Mesenchymal stem cell (in vitro differentiated cells and primary cell): ENCODE data around the gene SIDT1.

ENCODE experiments used
- DNase-seq: peaks from one replicate; pipeline ENCODE4 v3.0.0-alpha.2; 2013
- H2AFZ ChIP-seq: one replicate; pipeline ENCODE4 v1.6.1; 2013; ENCODE audit warnings: low read depth, mild to moderate bottlenecking, control low read depth, inconsistent platforms, low read length, moderate library complexity
- H2AK5ac ChIP-seq: 2 replicates; pipeline ENCODE4 v1.6.1; 2013; ENCODE audit warnings: low read length, moderate library complexity, mild to moderate bottlenecking, inconsistent platforms; ENCODE audit not compliant: severe bottlenecking
- H2BK120ac ChIP-seq: one replicate; pipeline ENCODE4 v1.6.1; 2013; ENCODE audit warnings: low read depth, mild to moderate bottlenecking, inconsistent platforms, low read length, moderate library complexity
- H2BK12ac ChIP-seq, 2 experiments: one replicate each; pipeline ENCODE4 v1.6.1; 2013; ENCODE audit warnings: inconsistent platforms in 2 of 2, low read length in 2 of 2, mild to moderate bottlenecking in 2 of 2, moderate library complexity in 2 of 2, control low read depth in 1 of 2
- H2BK15ac ChIP-seq: one replicate; pipeline ENCODE4 v1.6.1; 2013; ENCODE audit warnings: mild to moderate bottlenecking, low read depth, inconsistent platforms; ENCODE audit not compliant: poor library complexity, severe bottlenecking
- H2BK5ac ChIP-seq: 2 replicates; pipeline ENCODE4 v1.6.1; 2013; ENCODE audit warnings: low read depth, mild to moderate bottlenecking, low read length, control low read depth, inconsistent platforms; ENCODE audit not compliant: poor library complexity, severe bottlenecking
- H3K14ac ChIP-seq, 2 experiments: one replicate each; pipeline ENCODE4 v1.6.1; 2013; ENCODE audit warnings: inconsistent platforms in 2 of 2, low read length in 2 of 2, control low read depth in 1 of 2, mild to moderate bottlenecking in 1 of 2, moderate library complexity in 1 of 2
- H3K18ac ChIP-seq, 2 experiments: one replicate each; pipeline ENCODE4 v1.6.1; 2013; ENCODE audit warnings: inconsistent platforms in 2 of 2, low read length in 2 of 2, control low read depth in 1 of 2, low read depth in 1 of 2, mild to moderate bottlenecking in 1 of 2
- H3K23ac ChIP-seq, 2 experiments: one replicate each; pipeline ENCODE4 v1.6.1; 2013; ENCODE audit warnings: inconsistent platforms in 2 of 2, low read length in 2 of 2, mild to moderate bottlenecking in 2 of 2, moderate library complexity in 2 of 2, control low read depth in 1 of 2
- H3K27ac ChIP-seq: 2 replicates; pipeline ENCODE4 v1.5.1; 2013; ENCODE audit warnings: mild to moderate bottlenecking, moderate library complexity, low read length, control low read depth, inconsistent platforms; ENCODE audit not compliant: poor library complexity, severe bottlenecking
- H3K27me3 ChIP-seq, 2 experiments: 2 replicates each; pipeline versions ENCODE4 v1.6.1 to v1.7.0; 2013; ENCODE audit warnings: low read length in 2 of 2, mild to moderate bottlenecking in 2 of 2, moderate library complexity in 2 of 2, control low read depth in 1 of 2, inconsistent platforms in 1 of 2; ENCODE audit not compliant: control insufficient read depth in 1 of 2, insufficient read depth in 1 of 2
- H3K36me3 ChIP-seq, 2 experiments: 2 replicates each; pipeline versions ENCODE4 v1.6.1 to v1.7.0; 2013; ENCODE audit warnings: low read length in 2 of 2, control low read depth in 1 of 2, inconsistent platforms in 1 of 2, low read depth in 1 of 2, mild to moderate bottlenecking in 1 of 2; ENCODE audit not compliant: insufficient read depth in 2 of 2, control insufficient read depth in 1 of 2
- H3K4ac ChIP-seq, 2 experiments: one replicate each; pipeline ENCODE4 v1.6.1; 2013; ENCODE audit warnings: inconsistent platforms in 2 of 2, low read length in 2 of 2, mild to moderate bottlenecking in 2 of 2, moderate library complexity in 2 of 2, control low read depth in 1 of 2, low read depth in 1 of 2
- H3K4me1 ChIP-seq: 2 replicates; pipeline ENCODE4 v1.6.1; 2013; ENCODE audit warnings: low read depth, low read length, control low read depth; ENCODE audit not compliant: control insufficient read depth, insufficient read depth
- H3K4me2 ChIP-seq: 2 replicates; pipeline ENCODE4 v1.6.1; 2013; ENCODE audit warnings: low read length, mild to moderate bottlenecking, inconsistent platforms; ENCODE audit not compliant: poor library complexity, severe bottlenecking
- H3K4me3 ChIP-seq, 2 experiments: 2 replicates each; pipeline versions ENCODE4 v1.5.1 to v1.7.0; 2013; ENCODE audit warnings: low read length in 2 of 2, mild to moderate bottlenecking in 2 of 2, control low read depth in 1 of 2, low read depth in 1 of 2; ENCODE audit not compliant: insufficient read depth in 1 of 2
- H3K79me1 ChIP-seq: replicated peaks from 2 replicates; pipeline ENCODE4 v1.6.1; 2013; ENCODE audit warnings: mild to moderate bottlenecking, control low read depth, low read length, inconsistent platforms; ENCODE audit not compliant: poor library complexity, severe bottlenecking
- H3K9ac ChIP-seq: 2 replicates; pipeline ENCODE4 v1.7.0; 2013; ENCODE audit warnings: mild to moderate bottlenecking, low read length, moderate library complexity
- H3K9me3 ChIP-seq: 2 replicates; pipeline ENCODE4 v1.7.0; 2013; ENCODE audit warnings: mild to moderate bottlenecking, low read length; ENCODE audit not compliant: control insufficient read depth
- H4K8ac ChIP-seq: one replicate; pipeline ENCODE4 v1.6.1; 2013; ENCODE audit warnings: inconsistent platforms, mild to moderate bottlenecking, low read length, moderate library complexity
- H4K91ac ChIP-seq: one replicate; pipeline ENCODE4 v1.6.1; 2013; ENCODE audit warnings: mild to moderate bottlenecking, low read length, inconsistent platforms
- WGBS: methylation state at CpG from one replicate; pipeline ENCODE4 v1.1.7; 2013; ENCODE audit warnings: mixed read lengths; 5-methylcytosine and 5-hydroxymethylcytosine counted together

The SIDT1 gene

DNA sequence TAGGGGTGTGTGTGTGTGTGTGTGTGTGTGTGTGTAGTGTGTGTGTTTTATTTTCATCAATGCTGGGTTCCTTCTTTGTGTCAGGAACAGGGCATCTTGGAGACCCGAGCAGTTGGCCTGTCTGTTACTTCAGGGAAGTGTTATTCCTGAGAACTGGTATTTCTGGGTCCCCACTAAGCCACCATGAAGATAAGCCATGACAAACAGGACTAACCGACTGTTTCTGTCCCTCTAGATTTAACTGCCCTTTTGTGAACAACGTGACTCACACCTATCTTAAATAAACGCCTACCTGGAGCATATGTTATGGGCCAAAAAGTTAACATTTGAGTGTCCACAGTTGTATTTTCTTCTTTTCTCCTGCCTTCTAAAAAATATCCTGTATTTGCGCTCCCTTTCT lies 19.5 kb downstream of the SIDT1 start:
- H3K27ac ChIP-seq, result no peak overlapping the region
- no peak overlapping the region for H2BK12ac ChIP-seq
- H3K27me3 ChIP-seq, result peaks cover 6 to 14% of the 10 kb centered on the region in 2 experiments
- H2AFZ ChIP-seq, result no peak overlapping the region
- no peak overlapping the region for H4K91ac ChIP-seq
- no peak overlapping the region for H3K4ac ChIP-seq
- no peaks in the 10 kb centered on the region for H3K9me3 ChIP-seq
- no peaks in the 10 kb centered on the region for H3K36me3 ChIP-seq
- H3K79me1 ChIP-seq, result no peaks in the 10 kb centered on the region
- DNase-seq, result no peak
- no peak overlapping the region for H3K23ac ChIP-seq
- no peak overlapping the region for H3K14ac ChIP-seq
- H2BK5ac ChIP-seq, result no peak overlapping the region
- H3K4me3 ChIP-seq, result no peak overlapping the region
- 68% methylated on average over 4 of the region's 5 CpGs for WGBS
- no peak overlapping the region for H4K8ac ChIP-seq
- H3K4me2 ChIP-seq, result no peak overlapping the region
- H2BK120ac ChIP-seq, result no peak overlapping the region
- H3K4me1 ChIP-seq, result no peaks in the 10 kb centered on the region
- H3K18ac ChIP-seq, result no peak overlapping the region
- H2BK15ac ChIP-seq, result no peak overlapping the region
- no peak overlapping the region for H3K9ac ChIP-seq
- no peak overlapping the region for H2AK5ac ChIP-seq

DNA sequence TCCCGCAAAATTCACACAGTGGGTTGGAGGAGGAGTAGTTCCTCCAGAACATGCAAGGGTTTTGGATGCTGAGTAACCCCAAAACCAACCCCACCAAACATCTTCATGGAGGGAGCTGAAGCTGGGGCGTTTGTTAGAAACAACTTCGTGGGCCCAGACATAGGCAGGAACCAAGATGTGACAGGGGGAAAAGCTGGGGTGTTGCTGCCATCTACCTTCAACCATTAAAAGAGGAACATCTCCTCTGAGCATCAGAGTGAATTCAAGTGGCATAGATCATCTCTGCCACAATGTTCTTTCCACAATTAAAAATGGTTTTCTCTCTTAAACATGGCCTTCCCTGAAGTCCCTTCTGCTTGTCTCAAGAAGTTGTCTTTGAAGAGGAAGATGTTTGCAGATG lies 20.5 kb downstream of the SIDT1 start:
- 20% methylated on average over 2 of the region's 3 CpGs for WGBS
- DNase-seq, result no peak

GRCh38 chr3:113555138-113555537 lies 22.8 kb downstream of the SIDT1 start:
- no peak for DNase-seq
- Histone ChIP-seq H2BK12ac (no peak overlapping the region), H3K4me2 (no peak overlapping the region), H3K27me3 (peaks cover 6 to 11% of the 10 kb centered on the region in 2 experiments), H2BK15ac (no peak overlapping the region), H3K9ac (no peak overlapping the region), H2BK5ac (no peak overlapping the region), H3K27ac (no peak overlapping the region), H3K36me3 (no peaks in the 10 kb centered on the region), H3K4ac (no peak overlapping the region), H2AFZ (no peak overlapping the region), H3K18ac (no peak overlapping the region), H3K9me3 (no peaks in the 10 kb centered on the region), H3K23ac (no peak overlapping the region), H3K4me3 (no peak overlapping the region), H3K4me1 (peaks cover 1% of the 10 kb centered on the region), H2AK5ac (no peak overlapping the region), H3K79me1 (no peaks in the 10 kb centered on the region), H3K14ac (no peak overlapping the region), H4K91ac (no peak overlapping the region), H4K8ac (no peak overlapping the region), H2BK120ac (no peak overlapping the region)
- WGBS, result 100% methylated on average over 1 of the region's 1 CpG

More for the DNA sequence above, 20.5 kb downstream of the SIDT1 start:
- Histone ChIP-seq H3K4me2 (no peak overlapping the region), H2AK5ac (no peak overlapping the region), H3K27me3 (peaks cover 6 to 14% of the 10 kb centered on the region in 2 experiments), H2BK12ac (no peak overlapping the region), H3K36me3 (no peaks in the 10 kb centered on the region), H3K14ac (no peak overlapping the region), H3K4me1 (peaks cover 1% of the 10 kb centered on the region), H2BK120ac (no peak overlapping the region), H3K23ac (no peak overlapping the region), H3K79me1 (no peaks in the 10 kb centered on the region), H3K4me3 (no peak overlapping the region), H3K18ac (no peak overlapping the region), H3K9me3 (no peaks in the 10 kb centered on the region), H3K27ac (no peak overlapping the region), H3K9ac (no peak overlapping the region), H2BK5ac (no peak overlapping the region), H2AFZ (no peak overlapping the region), H2BK15ac (no peak overlapping the region), H3K4ac (no peak overlapping the region), H4K91ac (no peak overlapping the region), H4K8ac (no peak overlapping the region)

DNA sequence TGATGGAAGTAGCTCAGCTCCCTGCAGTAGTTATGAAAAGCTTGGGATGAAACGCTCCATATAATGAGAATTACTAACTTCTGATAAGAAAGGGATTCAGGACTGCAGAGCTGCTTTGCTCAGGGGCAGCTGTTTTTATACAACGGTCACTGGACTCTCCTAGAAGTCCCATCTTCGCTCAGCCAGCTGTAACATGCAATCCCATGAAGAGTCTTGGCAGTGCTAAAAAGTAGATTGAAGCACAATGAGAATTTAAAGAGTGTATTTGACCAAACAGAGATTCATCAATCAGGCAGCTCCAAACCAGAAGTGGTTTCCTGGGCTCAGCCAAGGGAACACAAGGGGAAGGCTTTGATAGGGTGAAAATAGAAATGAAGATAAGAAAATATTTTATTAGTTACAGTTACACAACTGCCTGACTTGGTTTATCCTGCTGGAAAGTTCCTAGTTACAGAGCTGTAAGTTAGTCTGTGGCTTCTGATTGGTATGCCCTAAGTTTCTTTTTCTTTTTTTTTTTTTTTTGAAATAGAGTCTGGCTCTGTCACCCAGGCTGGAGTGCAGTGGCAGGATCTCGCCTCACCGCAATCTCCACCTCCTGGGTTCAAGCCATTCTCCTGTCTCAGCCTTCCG lies 24.1 kb downstream of the SIDT1 start:
- H3K4me2 ChIP-seq, result no peak overlapping the region
- H4K91ac ChIP-seq, result no peak overlapping the region
- no peak overlapping the region for H2BK120ac ChIP-seq
- H3K18ac ChIP-seq, result no peak overlapping the region
- H4K8ac ChIP-seq, result no peak overlapping the region
- H2BK15ac ChIP-seq, result no peak overlapping the region
- no peak overlapping the region for H3K14ac ChIP-seq
- H3K36me3 ChIP-seq, result no peaks in the 10 kb centered on the region
- no peak overlapping the region for H3K4ac ChIP-seq
- no peaks in the 10 kb centered on the region for H3K79me1 ChIP-seq
- H3K4me3 ChIP-seq, result no peak overlapping the region
- H3K27me3 ChIP-seq, result peaks cover 6 to 9% of the 10 kb centered on the region in 2 experiments
- H3K27ac ChIP-seq, result no peak overlapping the region
- no peak for DNase-seq
- no peak overlapping the region for H3K9ac ChIP-seq
- no peak overlapping the region for H2BK12ac ChIP-seq
- no peaks in the 10 kb centered on the region for H3K9me3 ChIP-seq
- no peak overlapping the region for H2AFZ ChIP-seq
- peaks cover 1% of the 10 kb centered on the region for H3K4me1 ChIP-seq
- WGBS, result 97% methylated on average over 6 of the region's 6 CpGs
- no peak overlapping the region for H2AK5ac ChIP-seq
- H3K23ac ChIP-seq, result no peak overlapping the region
- H2BK5ac ChIP-seq, result no peak overlapping the region
